Erythroblast (primary cell): ENCODE results near the gene PSORS1C2.

ENCODE experiments used
- GATA1 ChIP-seq: IDR thresholded peaks from 2 replicates; pipeline ENCODE4 v1.6.1; 2011; ENCODE audit warnings: low read depth, mild to moderate bottlenecking, control low read depth, low read length, moderate library complexity
- POLR2A ChIP-seq: IDR thresholded peaks from 2 replicates; pipeline ENCODE4 v1.6.1; 2011; ENCODE audit warnings: mild to moderate bottlenecking, low read length

DNA sequence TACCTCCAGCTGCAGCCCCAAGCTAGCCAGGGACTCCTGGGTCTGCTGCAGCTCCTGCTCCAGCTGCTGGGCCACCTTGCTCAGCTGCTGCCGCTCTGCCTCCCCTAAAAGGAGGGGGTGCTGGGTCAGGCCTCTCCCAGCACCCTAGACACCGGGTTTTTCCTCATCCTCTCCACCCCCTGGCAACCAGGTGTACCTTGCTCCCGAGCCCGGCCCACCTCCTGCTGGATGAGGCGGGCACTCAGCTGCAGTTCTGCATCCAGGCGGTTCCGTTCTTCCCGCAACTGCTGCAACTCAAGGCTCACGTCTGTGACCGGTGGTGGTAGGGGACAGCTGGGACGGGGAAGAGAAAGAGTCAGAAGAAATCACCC lies 6.1 kb upstream of the PSORS1C2 start:
- no peak for TF ChIP-seq POLR2A
- no peak for TF ChIP-seq GATA1
